CD14-positive monocyte (primary cell): ENCODE results near the gene PSMG4. TPM values are rescaled to one million over a fixed set of nuclear protein-coding genes. Genes with fewer than 3 reads are reported as not detected.

Source experiments
- DNase-seq, 3 donors: peaks; one replicate each; pipeline ENCODE4 v3.0.0-alpha.2; 2011 to 2022
- H2AFZ ChIP-seq: 2 replicates; pipeline ENCODE4 v1.6.0; 2012; ENCODE audit warnings: mild to moderate bottlenecking, low read depth, low read length, inconsistent platforms; ENCODE audit not compliant: insufficient read depth, poor library complexity, severe bottlenecking
- H3K27ac ChIP-seq, 2 donors: 1 replicate in 1 of 2; 2 replicates in 1 of 2; pipeline ENCODE4 v1.5.1; 2012 to 2013; ENCODE audit warnings: low read length in 2 of 2, control low read depth in 1 of 2, inconsistent platforms in 1 of 2, low read depth in 1 of 2, mild to moderate bottlenecking in 1 of 2
- H3K27me3 ChIP-seq, 2 donors: one replicate each; pipeline versions ENCODE4 v1.6.0 to v1.6.1; 2011 to 2013; ENCODE audit warnings: low read length in 2 of 2; ENCODE audit not compliant: control insufficient read depth in 2 of 2, insufficient read depth in 2 of 2
- H3K36me3 ChIP-seq, 2 donors: replicated peaks in 1 of 2; 1 replicate in 1 of 2; 2 replicates in 1 of 2; pipeline versions ENCODE4 v1.5.1 to v1.6.1; 2012 to 2013; ENCODE audit warnings: low read length in 2 of 2, control low read depth in 1 of 2, inconsistent platforms in 1 of 2, mild to moderate bottlenecking in 1 of 2; ENCODE audit not compliant: insufficient read depth in 2 of 2, control insufficient read depth in 1 of 2
- H3K4me1 ChIP-seq, 2 donors: 1 replicate in 1 of 2; 2 replicates in 1 of 2; pipeline versions ENCODE4 v1.5.1 to v1.6.1; 2012 to 2013; ENCODE audit warnings: low read length in 2 of 2, control low read depth in 1 of 2, inconsistent platforms in 1 of 2, mild to moderate bottlenecking in 1 of 2, moderate library complexity in 1 of 2; ENCODE audit not compliant: insufficient read depth in 2 of 2, control insufficient read depth in 1 of 2
- H3K4me2 ChIP-seq: replicated peaks from 2 replicates; pipeline ENCODE3; 2012; ENCODE audit warnings: low read length, moderate library complexity, mild to moderate bottlenecking; ENCODE audit not compliant: poor library complexity, severe bottlenecking; ENCODE audit errors: extremely low read depth
- H3K4me3 ChIP-seq, 3 experiments: fragments of 200-600 bp in 1 of 3; sonication (generic) in 1 of 3; replicated peaks in 1 of 3; 1 replicate in 2 of 3; 2 replicates in 1 of 3; pipeline ENCODE4 v1.5.1; 2011 to 2013; ENCODE audit warnings: low read length in 3 of 3, mild to moderate bottlenecking in 3 of 3, control low read depth in 2 of 3, low read depth in 2 of 3, inconsistent platforms in 1 of 3, moderate library complexity in 1 of 3
- H3K79me2 ChIP-seq: 2 replicates; pipeline ENCODE4 v1.6.0; 2012; ENCODE audit warnings: mild to moderate bottlenecking, control low read depth, inconsistent platforms, low read length, moderate library complexity; ENCODE audit not compliant: insufficient read depth
- H3K9ac ChIP-seq: 2 replicates; pipeline ENCODE4 v1.6.0; 2017; ENCODE audit warnings: low read length, mild to moderate bottlenecking; ENCODE audit not compliant: insufficient read depth, poor library complexity, severe bottlenecking
- H3K9me3 ChIP-seq, 2 donors: replicated peaks in 1 of 2; 1 replicate in 1 of 2; 2 replicates in 1 of 2; pipeline versions ENCODE4 v1.5.1 to v1.6.1; 2012 to 2013; ENCODE audit warnings: low read length in 2 of 2, control low read depth in 1 of 2; ENCODE audit not compliant: control insufficient read depth in 1 of 2, insufficient read depth in 1 of 2
- H4K20me1 ChIP-seq: 2 replicates; pipeline ENCODE4 v1.6.0; 2012; ENCODE audit warnings: mild to moderate bottlenecking, low read length, control low read depth, moderate library complexity; ENCODE audit not compliant: insufficient read depth
- H3K27ac Mint-ChIP-seq, 7 donors: one replicate each; pipeline ENCODE4 v1.8.0; 2020; ENCODE audit warnings: mild to moderate bottlenecking in 7 of 7, mixed read lengths in 7 of 7, moderate library complexity in 6 of 7, inconsistent platforms in 2 of 7
- H3K27me3 Mint-ChIP-seq, 3 donors: one replicate each; pipeline ENCODE4 v1.8.0; 2021 to 2022; ENCODE audit warnings: low read depth in 3 of 3, mild to moderate bottlenecking in 3 of 3, mixed read lengths in 3 of 3, moderate library complexity in 3 of 3, inconsistent platforms in 1 of 3
- H3K36me3 Mint-ChIP-seq, 2 donors: one replicate each; pipeline ENCODE4 v1.8.0; 2020; ENCODE audit warnings: mixed read lengths in 2 of 2, inconsistent platforms in 1 of 2, mild to moderate bottlenecking in 1 of 2
- H3K4me1 Mint-ChIP-seq: one replicate; pipeline ENCODE4 v1.8.0; 2020; ENCODE audit warnings: mild to moderate bottlenecking, mixed read lengths
- H3K4me3 Mint-ChIP-seq, 2 donors: one replicate each; pipeline ENCODE4 v1.8.0; 2020; ENCODE audit warnings: mild to moderate bottlenecking in 2 of 2, mixed read lengths in 2 of 2, moderate library complexity in 1 of 2
- H3K9me3 Mint-ChIP-seq, 7 donors: one replicate each; pipeline ENCODE4 v1.8.0; 2020 to 2022; ENCODE audit warnings: mixed read lengths in 7 of 7, mild to moderate bottlenecking in 6 of 7, moderate library complexity in 6 of 7, inconsistent platforms in 2 of 7
- CTCF ChIP-seq: fragments of 200-600 bp; IDR thresholded peaks from one replicate; pipeline ENCODE4 v1.8.0; 2022; ENCODE audit warnings: antibody characterized with exemption, mild to moderate bottlenecking
- WGBS: methylation state at CpG from one replicate; pipeline ENCODE4 v1.1.5; 2013; ENCODE audit warnings: missing lambda C conversion rate; ENCODE audit not compliant: insufficient coverage; 5-methylcytosine and 5-hydroxymethylcytosine counted together
- intact Hi-C, 2 donors: fragments of 100-400 bp; cut with micrococcal nuclease; formaldehyde crosslinking; loops; one replicate each; pipeline versions ENCODE4 v1.15.0 to v1.15.1; 2023
- polyA plus RNA-seq, 3 donors: library from polyadenylated mRNA; depleted of rRNA in 1 of 3; unstranded in 2 of 3; stranded (reverse) in 1 of 3; fragments of 300-500 nt in 2 of 3; fragments of >200 nt in 1 of 3; fragmentation: Illumina TruSeq in 2 of 3; gene quantifications; 1 replicate in 2 of 3; 2 replicates in 1 of 3; pipeline ENCODE4 v1.2.3, GENCODE V29; 2012 to 2021

Gene PSMG4
- polyA plus RNA-seq, 3 donors = 23.6 to 31.1 (median 27.9) TPM

- H3K9me3 Mint-ChIP-seq = peaks cover 0 to 4% (median 0%) of the 10 kb centered on the region in 7 donors
- Histone ChIP-seq H3K27me3 (peaks cover 0 to 26% of the 10 kb centered on the region in 2 donors), H3K4me2 (no peak overlapping the region), H3K27ac (no peak overlapping the region), H3K36me3 (no peaks in the 10 kb centered on the region), H3K9ac (no peak overlapping the region), H2AFZ (no peak overlapping the region), H3K79me2 (no peaks in the 10 kb centered on the region), H4K20me1 (no peaks in the 10 kb centered on the region), H3K4me1 (no peaks in the 10 kb centered on the region), H3K9me3 (no peaks in the 10 kb centered on the region), H3K4me3 (no peak overlapping the region)
- DNase-seq = no peak
- H3K4me1 Mint-ChIP-seq = no peaks in the 10 kb centered on the region
- TF ChIP-seq CTCF = no peak
- WGBS = no CpG with 5 or more reads among the region's 5 CpGs
- H3K36me3 Mint-ChIP-seq = no peaks in the 10 kb centered on the region
- no peak overlapping the region for H3K4me3 Mint-ChIP-seq
- intact Hi-C loops = no loop called here
- peaks cover 34 to 58% (median 48%) of the 10 kb centered on the region in 3 donors for H3K27me3 Mint-ChIP-seq
- no peak overlapping the region for H3K27ac Mint-ChIP-seq
Observed at GRCh38 chr6:3245216-3245615, 13.5 kb upstream of the PSMG4 start.

- Histone ChIP-seq H3K4me2 (no peak overlapping the region), H3K36me3 (no peaks in the 10 kb centered on the region), H4K20me1 (no peaks in the 10 kb centered on the region), H3K4me1 (peaks cover 5 to 7% of the 10 kb centered on the region in 2 donors), H3K79me2 (no peaks in the 10 kb centered on the region), H3K4me3 (no peak overlapping the region), H3K27me3 (peaks cover 0 to 26% of the 10 kb centered on the region in 2 donors), H2AFZ (no peak overlapping the region), H3K27ac (no peak overlapping the region), H3K9me3 (no peaks in the 10 kb centered on the region), H3K9ac (no peak overlapping the region)
- DNase-seq = no peak
- peaks cover 32 to 58% (median 48%) of the 10 kb centered on the region in 3 donors for H3K27me3 Mint-ChIP-seq
- 62% methylated on average over 28 of the region's 36 CpGs for WGBS
- peaks cover 9% of the 10 kb centered on the region for H3K4me1 Mint-ChIP-seq
- no peak for TF ChIP-seq CTCF
- intact Hi-C loops = no loop called here
- peaks cover 0 to 4% (median 0%) of the 10 kb centered on the region in 7 donors for H3K9me3 Mint-ChIP-seq
- peak overlapping the region in 1 of 7 donors; percentile 26 for H3K27ac Mint-ChIP-seq
- no peaks in the 10 kb centered on the region for H3K36me3 Mint-ChIP-seq
- peak overlapping the region in 1 of 2 donors; percentile 60 for H3K4me3 Mint-ChIP-seq
Observed at GRCh38 chr6:3247255-3248146, 11.2 kb upstream of the PSMG4 start.
